ENCODE measurements around the gene MAD1L1.

MAD1L1 gene

DNA sequence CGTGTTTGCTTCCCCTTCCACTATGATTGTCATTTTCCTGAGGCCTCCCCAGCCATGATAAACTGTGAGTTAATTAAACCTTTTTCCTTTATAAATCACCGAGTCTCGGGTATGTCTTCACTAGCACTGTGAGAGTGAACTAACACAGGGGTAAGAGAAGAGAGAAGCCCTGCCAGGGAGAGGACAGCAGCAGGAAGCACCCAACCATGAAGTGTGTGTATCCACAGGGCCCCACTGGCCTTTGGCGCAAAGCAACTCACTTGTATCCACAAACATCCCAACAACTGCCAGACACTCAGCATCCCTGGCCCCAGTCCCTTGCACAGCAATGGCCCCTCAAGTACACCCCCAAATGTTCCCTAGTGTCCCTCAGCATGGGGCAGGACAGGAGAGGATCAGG is 115.1 kb downstream of the MAD1L1 start:
- DNase-seq (ENCODE audit: low read depth) = no peak

DNA sequence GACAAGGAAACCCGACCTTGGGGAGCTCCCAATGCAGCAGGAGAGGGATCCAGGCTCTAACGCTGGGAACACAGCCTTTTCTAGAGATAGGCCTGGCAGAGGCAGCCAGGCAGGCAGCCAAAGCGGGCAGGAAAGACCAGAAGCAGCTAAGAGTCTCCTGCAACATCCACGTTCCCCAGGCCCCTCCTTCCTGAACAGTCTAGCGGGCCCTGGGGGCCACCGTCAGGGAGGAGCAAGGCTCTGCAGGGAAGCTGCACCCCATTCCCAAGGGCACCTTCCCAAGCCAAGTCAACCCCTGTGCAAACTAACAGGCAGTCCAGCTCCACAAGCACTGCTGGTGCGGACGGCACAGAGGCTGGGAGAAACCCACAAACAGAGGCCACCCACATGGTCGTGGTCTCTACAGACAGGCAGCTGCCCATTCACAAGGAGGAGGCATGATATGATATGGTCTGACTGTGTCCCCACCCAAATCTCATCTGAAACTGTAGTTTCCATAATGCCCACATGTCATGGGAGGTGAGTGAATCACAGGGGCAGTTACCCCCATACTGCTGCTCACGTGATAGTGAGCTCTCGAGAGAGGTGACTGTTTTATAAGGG is 115.7 kb downstream of the MAD1L1 start:
- DNase-seq (ENCODE audit: low read depth) = no peak

DNA sequence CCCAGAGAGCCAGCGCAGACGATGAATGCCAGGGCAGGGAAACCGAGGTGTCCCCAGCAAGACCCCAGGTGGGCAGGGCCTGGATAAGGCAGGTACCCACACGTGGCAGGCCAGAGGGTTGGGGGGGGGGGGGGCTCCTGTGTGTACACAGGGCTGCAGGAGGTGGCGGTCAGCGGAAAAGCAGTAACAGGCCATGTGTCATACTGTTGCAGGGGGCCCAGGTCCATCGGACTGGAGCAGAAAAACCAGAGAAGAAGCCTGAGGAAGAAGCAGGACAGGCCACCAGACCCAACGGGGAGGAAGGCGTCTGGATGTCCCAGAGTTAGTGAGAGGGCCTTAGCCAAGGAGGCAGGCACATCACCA is 116.3 kb downstream of the MAD1L1 start:
- no peak for DNase-seq (ENCODE audit: low read depth)

DNA sequence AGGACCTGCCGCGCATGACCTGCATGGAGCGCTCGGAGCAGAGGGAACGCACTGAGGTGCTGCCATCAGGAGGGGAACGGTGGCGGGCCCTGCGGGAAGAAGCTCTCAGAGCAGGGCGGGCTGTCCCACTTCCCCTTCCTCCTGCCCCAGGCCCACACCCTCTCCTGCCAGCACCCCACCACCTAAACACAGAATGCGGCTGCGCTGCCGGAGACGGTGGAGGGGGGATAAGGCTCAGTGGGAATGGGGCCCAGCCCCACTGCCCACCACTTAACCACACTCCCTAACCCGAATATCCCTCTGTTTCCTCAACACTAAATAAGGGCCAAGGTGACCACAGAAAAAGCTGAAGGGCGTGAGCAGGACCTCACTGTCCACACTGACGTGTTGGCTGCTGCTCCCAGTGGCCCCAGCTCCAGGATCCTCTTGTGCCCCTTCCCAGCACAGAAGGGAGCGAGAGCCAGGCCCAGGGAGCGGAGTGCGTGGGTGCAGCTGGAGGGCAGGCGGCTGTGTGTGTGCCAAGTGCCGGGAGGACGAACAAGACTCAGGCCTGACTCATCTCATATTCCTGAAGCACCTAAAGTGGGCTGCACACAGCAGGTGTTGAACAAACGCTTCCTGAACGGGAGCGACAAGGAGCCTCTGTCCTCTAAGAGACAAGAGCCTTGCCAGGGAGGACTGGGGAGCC is 116.8 kb downstream of the MAD1L1 start:
- DNase-seq (ENCODE audit: low read depth) = no peak

DNA sequence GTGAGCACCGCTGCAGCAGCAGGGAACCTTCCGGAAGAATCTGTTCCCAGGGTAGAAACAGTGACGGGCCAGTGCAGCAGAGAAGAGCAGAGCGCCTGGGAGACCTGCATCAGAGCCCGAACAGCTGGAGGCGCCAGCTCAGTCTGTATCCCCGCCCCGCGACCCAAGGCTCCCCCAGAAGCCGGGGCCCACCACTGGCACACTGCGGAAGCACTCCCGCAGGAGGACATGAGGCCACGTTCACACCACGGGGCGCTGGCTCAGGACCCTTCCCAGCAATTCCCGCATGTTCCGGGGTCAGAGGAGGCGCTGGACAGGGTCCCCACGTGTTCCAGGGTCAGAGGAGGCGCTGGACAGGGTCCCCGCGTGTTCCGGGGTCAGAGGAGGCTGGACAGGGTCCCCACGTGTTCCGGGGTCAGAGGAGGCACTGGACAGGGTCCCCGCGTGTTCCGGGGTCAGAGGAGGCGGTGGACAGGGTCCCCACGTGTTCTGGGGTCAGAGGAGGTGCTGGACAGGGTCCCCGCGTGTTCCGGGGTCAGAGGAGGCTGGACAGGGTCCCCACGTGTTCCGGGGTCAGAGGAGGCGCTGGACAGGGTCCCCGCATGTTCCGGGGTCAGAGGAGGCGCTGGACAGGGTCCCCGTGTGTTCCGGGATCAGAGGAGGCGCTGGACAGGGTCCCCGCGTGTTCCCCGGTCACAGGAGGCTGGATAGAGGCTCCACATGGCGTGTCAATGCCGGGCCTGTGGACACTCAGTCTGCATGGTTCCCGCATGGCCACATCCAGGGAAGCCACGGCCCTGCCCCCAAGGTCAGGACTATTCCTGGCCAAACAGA is 117.6 kb downstream of the MAD1L1 start:
- DNase-seq (ENCODE audit: low read depth) = no peak

DNA sequence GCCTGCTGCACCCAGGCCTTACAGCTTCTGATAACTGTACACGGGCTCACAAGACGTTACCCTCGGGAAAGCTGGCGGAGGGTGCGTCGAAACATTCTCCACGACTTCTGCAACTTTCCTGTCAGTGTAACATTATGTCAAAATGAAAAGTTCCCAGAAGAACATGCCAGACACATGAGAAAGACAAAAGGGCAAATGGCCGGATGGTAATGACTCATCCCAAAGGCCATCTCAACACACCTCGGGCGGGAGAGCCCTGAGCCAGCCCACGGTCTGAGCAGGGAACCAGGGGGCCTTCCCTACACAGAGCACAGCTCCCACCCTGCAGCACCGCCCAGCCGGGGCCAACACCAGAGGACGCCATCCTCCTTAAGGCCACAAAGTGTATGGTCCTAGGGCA is 118.7 kb downstream of the MAD1L1 start:
- DNase-seq (ENCODE audit: low read depth) = no peak

DNA sequence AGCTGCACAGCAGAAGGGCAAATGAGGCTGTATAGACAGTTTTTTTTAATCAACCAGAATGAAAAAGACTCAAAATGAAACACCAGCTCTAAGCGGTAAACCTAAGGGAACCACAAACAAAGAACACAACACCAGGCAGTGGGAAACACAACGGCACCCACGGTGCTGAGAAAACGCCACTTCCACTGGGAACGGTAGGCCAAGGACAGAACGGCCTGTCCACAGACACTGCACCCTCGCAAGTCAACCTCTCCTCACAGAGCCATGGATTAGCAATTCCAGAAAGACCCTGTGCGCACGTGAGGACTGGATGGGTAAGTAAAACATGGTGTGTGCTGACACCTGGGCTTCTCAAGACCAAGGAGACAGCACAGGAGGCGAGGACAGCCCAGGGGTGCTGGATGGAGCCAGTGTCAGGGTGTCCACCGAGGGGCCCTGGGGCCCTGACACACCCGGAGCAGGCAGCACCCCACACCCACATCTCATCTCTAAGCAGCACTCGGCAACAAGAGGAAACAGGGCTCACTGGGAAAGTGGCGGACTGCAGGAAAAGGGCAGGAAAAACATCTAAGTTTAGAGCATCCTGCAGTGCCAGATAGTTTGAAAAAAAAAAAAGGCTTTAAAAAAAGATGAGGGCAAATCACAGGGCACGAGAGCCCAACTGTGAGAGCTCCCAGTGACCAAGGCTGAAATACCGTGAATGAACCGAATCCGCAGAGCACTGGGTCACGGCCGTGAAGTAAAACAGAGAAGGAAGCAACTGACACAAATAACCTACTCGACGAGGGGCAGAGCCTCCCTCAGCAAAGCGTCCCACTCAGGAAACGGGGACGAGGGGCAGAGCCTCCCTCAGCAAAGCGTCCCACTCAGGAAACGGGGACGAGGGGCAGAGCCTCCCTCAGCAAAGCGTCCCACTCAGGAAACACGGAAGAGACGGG is 120.2 kb downstream of the MAD1L1 start:
- no peak for DNase-seq (ENCODE audit: low read depth)

DNA sequence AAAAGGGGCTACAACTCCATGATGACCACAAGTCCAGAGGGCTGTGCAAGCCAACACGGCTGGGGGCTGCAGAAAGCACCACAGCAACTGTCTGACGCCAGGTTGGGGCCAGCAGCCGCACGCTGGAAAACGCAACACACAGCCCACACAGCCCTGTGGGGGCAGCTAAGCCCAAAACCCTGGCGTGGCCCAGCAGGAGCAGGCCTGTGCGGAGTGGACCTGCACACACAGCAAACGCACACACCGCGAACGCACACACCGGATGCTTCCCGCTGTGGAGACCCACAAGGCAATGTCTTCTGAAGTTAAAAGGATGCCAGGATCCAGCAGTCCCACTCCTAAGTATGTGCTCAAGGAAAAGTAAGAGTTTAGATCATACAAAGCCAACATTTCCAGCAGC is 121.2 kb downstream of the MAD1L1 start:
- no peak for DNase-seq (ENCODE audit: low read depth)

DNA sequence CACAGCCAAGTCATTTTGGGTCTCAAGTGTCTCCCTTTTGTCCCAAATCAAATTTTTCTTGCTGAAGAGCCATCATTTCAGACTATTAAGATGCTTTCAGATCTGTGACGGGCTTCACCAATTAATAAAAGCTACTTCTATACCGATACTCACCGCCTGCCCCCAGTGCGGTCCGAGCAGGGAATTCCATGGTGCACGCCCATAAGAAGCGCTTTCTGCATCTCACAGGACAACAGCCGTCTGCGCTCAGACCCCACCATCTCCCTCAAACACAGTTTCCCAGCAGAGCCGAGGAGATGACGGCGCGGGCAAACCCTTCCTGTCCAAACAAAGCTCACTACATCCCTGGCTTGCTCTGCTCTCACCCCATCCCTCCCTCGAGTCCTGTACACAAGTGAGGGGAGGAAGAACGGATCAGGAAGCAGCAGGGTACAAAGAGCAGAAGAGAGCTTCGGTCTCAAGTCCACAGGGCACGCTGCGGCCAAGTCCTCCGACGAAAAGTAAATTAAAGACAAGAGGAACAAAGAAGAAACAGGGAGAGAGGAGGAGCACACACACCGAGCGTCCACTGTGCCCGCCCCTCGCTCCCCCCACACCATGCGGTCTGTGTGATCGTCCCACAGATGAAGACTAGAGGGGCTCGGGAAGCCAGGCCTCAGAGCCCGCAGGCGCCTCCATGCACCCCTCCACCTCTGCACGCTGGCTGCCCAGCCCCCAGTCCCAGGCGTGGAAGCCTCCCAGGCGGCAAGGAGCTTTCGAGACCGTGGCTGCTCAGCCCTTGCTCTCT is 121.9 kb downstream of the MAD1L1 start:
- no peak for DNase-seq (ENCODE audit: low read depth)

DNA sequence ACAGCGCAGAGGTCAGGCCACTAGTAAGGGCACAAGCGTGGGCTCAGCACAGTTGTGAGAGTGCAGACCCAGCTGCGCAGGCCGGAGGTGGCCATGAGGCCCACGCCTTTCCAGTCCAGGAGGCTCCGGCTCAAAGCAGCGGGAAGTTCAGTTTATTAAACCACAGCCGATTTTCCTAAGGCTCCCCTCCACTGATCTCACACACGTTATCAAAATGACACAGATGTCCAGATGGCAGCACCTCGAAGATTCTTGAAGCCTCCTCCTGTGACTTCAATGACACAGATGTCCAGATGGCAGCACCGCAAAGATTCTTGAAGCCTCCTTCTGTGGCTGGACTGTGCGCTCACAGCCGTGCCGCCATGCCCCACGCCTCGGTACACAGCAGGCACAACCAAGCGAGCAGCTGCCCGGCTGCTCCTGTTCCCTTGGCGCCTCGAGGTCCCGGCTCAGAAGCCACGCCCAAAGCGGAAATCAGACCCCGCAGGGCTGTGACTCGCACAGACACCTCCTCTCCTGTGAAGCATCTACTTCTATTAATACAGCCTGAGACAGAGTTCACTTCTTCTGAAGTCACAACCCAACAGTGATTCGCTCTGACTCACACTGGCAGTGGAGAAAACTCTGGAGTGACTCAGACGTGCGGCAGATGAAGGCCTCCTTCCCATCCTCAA is 122.7 kb downstream of the MAD1L1 start:
- DNase-seq (ENCODE audit: low read depth) = peak; percentile 76

DNA sequence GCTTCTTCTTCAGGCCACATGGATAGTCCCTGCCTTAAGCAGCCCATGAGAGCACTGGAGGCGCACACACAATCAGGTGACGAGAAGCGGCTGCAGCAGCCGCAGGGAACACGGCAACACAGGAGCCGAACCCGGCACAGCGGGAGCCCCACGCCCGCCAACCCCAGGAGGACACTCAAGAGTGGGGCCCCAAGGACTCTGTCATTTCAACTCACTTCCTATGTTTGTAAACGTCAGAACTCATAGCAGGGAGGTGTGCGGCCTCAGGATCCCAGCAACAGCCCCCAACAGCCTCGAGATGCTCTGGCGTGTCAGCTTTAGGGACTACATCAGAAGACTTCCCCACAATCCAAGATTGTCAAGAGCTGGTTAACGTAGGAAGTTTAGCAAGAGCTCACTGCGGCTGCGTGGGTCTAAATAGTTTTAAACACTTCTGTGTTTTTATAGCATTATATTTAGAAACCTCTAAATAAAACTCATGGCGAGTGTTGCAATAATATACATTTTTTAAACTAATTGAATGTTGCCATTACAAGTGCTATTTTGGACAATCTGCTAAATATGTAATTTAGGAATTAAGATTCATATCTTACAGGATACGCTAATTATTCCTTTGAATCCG is 123.4 kb downstream of the MAD1L1 start:
- DNase-seq (ENCODE audit: low read depth) = no peak

DNA sequence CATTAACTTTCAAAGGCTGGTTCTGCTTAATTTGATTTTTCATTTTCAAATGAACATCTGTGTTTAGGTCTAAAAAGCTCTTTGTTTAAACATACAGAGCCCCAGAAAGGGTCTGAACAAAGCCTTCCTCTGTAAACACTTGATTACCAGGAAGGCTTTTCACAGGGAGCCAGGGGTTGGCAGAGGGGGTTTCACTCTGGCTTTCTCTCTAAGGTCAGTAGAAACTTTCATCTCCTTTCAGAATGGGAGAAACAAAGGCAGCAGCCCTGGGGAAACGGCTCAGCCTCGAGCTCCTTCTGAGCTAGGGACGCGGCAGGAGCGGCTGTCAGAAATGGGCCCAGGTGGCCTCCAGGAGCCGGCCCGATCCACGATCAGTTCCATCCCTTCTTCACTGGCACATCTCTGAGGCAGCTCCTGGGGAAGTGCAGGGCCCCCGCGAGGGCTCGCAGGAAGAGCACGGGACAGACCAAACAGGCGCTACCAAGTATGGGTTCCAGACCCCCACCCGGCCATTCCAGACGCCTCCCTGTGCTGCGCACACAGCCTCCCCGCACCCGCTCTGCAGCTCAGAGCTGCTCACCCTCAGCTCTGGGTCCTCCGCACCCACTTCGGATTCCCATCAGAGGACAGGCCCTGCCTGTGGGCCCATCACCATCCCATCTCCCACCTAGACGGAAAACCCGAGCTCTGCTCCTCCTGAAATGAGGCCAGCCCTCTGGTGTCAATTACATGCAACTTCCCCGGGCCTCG is 124.1 kb downstream of the MAD1L1 start:
- no peak for DNase-seq (ENCODE audit: low read depth)

DNA sequence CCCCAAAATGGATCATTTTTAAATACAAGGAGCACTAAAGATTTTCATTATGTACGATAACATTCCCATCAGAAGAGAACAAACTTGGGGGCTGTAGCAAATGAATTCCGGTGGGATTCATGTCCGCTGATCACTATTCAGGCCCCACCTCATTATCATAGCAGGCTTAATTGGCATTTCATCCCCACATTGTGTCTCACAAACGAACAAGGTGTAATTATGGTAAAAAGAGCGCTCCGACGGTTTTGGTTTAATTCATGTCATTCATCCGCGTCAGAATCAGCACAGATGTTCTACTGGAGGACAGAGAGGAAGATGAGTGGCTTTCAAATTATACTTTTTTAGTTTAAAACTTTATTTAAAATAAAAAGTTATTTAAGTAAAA is 124.7 kb downstream of the MAD1L1 start:
- no peak for DNase-seq (ENCODE audit: low read depth)

DNA sequence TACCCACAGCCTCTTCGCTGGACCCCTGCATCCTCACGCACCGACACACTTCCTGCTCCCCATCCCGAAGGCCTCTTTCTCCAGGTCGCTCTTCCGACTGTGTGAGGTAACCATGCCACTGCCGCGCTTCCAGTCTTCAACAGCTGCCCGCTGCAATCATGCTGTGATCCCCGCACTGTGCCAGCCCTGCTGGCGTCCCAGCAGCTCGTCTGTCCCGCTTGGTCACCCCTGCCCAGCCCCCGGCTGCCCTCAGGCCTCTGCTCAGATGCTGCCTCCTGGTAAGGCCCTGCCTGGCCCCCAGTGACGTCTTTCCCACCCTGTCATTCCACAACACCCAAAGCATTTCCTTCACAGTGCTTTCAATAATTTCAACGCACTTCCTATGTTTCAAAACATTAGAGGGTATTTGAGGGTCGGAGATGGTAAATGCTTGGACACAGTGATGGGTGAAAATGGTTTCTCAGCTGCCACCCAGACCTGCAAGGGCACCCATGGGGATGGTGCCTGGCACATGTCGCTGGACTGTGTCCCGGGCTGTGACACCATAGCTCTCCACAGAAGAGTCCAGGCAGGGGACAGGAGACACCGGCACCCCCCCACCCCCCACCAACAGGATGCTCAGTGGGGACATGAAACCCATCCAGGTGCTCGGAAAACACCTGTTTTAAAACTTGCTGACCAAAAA is 125.2 kb downstream of the MAD1L1 start:
- DNase-seq (ENCODE audit: low read depth) = no peak

DNA sequence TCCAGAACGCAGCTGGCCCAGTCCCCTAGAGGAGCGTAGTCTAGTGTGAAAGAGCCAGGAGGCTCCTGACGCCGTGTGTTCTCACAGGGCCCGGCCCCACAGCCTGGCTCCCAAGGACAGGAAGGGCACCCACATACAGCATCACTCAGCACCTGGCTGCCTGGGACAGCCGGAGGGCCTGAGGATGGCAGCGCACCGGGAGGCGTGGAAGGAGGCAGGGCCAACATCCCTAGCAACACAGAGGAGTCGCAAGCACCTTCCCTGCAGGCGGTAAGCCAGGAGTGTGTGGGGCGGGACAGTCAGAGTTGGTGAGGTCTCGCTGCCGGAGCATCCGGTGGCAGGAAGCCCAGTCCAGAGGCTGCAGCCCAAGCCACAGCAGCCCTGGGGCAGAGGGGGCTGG is 125.8 kb downstream of the MAD1L1 start:
- DNase-seq (ENCODE audit: low read depth) = no peak

DNA sequence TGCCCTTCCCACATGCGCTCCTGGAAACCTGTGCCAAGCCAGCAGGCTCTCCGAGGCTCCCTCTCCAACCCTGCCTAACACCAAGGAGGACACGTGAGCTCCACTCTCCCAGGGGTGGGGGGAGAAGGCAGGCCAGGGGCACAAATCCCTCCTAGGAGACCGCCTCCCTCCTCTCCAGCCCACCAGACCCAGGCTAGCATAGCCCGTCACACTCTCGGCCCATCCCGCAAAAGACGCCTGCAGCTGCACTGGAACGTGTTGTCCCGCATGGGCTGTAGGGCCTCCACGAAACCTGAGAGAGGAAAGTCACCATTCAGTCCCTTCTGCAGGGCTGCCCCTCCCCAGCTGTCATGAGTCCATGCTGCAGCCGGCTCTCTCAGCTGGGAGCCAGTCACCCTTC is 126.3 kb downstream of the MAD1L1 start:
- no peak for DNase-seq (ENCODE audit: low read depth)

DNA sequence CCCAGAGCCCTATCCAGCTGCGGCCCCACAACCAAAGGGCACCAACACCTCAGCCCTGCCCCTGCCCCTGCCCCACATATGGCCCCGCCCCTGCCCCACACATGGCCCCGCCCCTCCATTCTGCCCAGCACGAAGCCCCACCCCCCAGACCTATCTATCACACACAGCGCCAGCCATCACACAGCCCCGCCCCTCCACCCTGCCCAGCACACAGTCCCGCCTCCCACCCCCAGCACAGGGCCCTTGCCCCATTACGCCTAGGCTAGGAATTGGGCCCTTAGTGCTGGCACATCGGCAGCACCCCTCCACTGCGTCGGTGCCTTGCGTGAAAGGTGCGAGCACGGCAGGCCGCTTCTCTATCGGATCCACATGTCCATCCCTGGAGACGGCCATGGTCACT is 126.8 kb downstream of the MAD1L1 start:
- DNase-seq (ENCODE audit: low read depth) = no peak

DNA sequence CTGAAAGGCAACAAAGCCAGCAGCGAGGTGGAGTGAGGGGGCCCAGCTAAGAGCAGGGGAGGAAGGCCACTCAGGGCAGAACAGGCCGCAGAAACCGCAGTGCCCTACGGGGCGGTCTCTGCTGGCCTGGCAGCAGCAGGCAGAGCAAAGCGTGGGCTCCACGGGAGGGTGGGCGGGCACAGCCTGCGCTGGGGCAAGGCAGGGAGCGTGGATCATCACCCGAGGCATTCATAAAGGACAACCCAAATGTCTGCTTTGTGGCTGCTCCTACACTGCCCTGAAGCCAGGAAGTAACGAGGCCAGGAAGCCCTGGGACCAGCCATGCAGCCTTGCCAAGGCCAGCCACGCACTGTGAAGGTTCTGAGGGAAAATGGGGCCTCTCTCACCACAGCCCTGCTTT is 127.5 kb downstream of the MAD1L1 start:
- DNase-seq (ENCODE audit: low read depth) = no peak

DNA sequence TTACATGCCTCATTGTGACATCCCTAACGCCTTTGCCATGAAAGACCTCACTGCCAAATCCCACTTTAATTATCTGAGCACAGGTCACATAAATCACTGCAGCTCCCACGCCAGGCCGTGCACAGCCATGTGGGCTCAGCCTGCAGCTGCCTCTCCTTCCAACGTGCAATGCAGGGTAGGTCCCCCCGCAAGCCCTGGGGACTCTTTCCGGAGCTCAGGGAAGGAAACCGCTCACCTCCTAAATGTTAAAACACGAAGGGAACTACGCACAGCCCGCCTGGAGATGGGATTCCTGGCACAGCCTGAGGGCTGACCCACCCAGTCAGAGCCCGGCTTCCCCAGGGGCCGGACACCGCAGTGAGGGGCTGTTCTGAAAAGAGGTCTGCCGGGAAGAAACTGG is 128.0 kb downstream of the MAD1L1 start:
- no peak for DNase-seq (ENCODE audit: low read depth)
